ENCODE data around the gene CAMTA1. TPM values are rescaled to one million over a fixed set of nuclear protein-coding genes. Genes with fewer than 3 reads are reported as not detected.

CAMTA1 gene
- total and polyA plus RNA-seq, 4 donors = 18.0 to 93.5 (median 35.8) TPM

DNA sequence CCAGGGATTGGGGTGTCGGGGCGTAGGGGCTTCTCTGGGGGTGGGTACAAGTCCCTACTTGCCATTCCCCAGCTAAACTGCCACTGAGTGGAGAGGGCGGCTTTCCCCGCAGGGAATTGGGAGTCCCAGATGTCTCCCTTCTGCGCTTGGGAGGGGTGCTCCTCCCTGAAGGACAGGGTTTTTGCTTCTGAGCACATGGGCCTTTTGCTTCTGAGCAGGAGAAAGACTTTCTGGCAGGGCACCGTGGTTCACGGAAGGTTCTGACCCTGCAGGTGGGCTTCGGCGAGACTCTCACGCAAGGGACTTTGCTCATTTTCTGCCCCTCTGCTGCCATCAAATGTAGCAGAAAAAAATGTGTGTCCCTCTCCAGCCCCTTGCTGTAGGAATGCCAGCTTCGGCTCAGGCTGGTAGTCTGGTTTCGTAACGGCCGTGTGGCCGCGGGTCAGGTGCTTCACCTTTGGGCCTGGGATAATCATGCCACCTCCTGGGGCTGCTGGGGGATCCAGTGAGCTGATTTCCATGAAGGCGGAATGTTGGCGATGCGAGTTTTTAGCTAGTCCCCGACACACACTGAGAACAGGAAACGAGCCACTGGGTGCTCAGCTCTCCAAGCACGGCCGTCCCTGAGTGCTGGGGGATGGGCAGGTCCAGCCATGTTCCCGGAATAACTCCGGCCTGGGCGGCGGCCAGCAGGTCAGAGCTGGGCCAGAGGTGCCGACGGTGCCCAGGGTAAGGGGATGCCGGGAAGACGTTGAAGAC is 364.0 kb downstream of the CAMTA1 start (continued):
- TF ChIP-seq FOXA1 (IDR thresholded peaks at IDR 0.05) (no peak), TAF1 (conservative IDR thresholded peaks at IDR 0.05) (no peak), YY1 (IDR thresholded peaks at IDR 0.05) (peak; percentile 82), RAD21 (IDR thresholded peaks at IDR 0.05) (peak; percentile 58 to 67), EGR1 (IDR thresholded peaks at IDR 0.05; ENCODE audit: low read depth in 2 of 2) (peak in 1 of 2 donors; percentile 45), JUND (IDR thresholded peaks at IDR 0.05) (peak in 1 of 2 donors; percentile 30)
- TF ChIP-seq, protein P1, sequence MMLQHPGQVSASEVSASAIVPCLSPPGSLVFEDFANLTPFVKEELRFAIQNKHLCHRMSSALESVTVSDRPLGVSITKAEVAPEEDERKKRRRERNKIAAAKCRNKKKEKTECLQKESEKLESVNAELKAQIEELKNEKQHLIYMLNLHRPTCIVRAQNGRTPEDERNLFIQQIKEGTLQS (IDR thresholded peaks at IDR 0.05) = no peak
- TF ChIP-seq, protein P2, sequence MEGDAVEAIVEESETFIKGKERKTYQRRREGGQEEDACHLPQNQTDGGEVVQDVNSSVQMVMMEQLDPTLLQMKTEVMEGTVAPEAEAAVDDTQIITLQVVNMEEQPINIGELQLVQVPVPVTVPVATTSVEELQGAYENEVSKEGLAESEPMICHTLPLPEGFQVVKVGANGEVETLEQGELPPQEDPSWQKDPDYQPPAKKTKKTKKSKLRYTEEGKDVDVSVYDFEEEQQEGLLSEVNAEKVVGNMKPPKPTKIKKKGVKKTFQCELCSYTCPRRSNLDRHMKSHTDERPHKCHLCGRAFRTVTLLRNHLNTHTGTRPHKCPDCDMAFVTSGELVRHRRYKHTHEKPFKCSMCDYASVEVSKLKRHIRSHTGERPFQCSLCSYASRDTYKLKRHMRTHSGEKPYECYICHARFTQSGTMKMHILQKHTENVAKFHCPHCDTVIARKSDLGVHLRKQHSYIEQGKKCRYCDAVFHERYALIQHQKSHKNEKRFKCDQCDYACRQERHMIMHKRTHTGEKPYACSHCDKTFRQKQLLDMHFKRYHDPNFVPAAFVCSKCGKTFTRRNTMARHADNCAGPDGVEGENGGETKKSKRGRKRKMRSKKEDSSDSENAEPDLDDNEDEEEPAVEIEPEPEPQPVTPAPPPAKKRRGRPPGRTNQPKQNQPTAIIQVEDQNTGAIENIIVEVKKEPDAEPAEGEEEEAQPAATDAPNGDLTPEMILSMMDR (IDR thresholded peaks at IDR 0.05; ENCODE audit: low read depth, low read length, missing input control) = peak; percentile 8

DNA sequence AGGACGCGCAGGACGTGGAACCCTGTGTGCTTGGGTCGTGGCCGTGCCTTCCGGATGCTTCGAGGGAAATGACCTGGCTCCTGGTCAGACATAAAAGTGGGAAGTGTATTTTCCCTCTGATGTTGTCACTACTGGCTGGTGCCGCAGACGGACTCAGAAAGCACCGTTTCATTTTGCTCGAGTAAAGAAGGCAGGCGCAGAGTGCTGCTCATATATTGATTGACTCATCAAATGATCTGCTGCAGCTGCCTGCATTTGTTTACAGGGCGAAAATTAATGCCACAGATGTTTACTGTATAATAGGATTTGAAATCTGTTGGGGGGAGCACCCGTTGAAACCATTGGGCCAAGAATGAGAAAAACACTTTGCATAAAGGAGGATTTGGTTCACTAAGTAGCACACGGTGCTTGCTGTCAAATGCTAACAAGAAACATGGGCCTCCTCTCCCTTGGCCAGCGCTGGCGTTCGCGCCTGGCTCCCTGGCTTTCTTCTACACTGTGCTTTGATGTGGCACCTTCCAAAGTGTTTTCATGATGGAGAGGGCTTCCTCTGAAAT is 365.5 kb downstream of the CAMTA1 start:
- Histone ChIP-seq H3K27ac (ENCODE audit: low read depth in 1 of 2, low read length in 2 of 2) (peak overlapping the region in 1 of 2 donors; percentile 65), H3K4me1 (ENCODE audit: control insufficient read depth in 4 of 4, insufficient read depth in 4 of 4, low read length in 3 of 4) (peaks cover 9 to 28% (median 18%) of the 10 kb centered on the region in 4 donors), H3K9ac (ENCODE audit: low read depth in 1 of 2, low read length in 2 of 2) (no peak overlapping the region), H3K36me3 (ENCODE audit: control insufficient read depth in 4 of 4, insufficient read depth in 3 of 4, low read depth in 1 of 4, low read length in 3 of 4) (no peaks in the 10 kb centered on the region), H3K9me3 (ENCODE audit: control insufficient read depth in 4 of 4, low read length in 3 of 4) (no peaks in the 10 kb centered on the region), H3K27me3 (ENCODE audit: control insufficient read depth in 4 of 4, insufficient read depth in 4 of 4, low read length in 3 of 4) (no peaks in the 10 kb centered on the region), H3K4me3 (ENCODE audit: low read depth in 1 of 3, low read length in 3 of 3) (no peak overlapping the region)
- TF ChIP-seq FOXA2 (IDR thresholded peaks at IDR 0.05) = no peak
- TF ChIP-seq YY1 (IDR thresholded peaks at IDR 0.05) = no peak
- TF ChIP-seq GABPA (IDR thresholded peaks at IDR 0.05 in 1 of 2, conservative IDR thresholded peaks at IDR 0.05 in 1 of 2) = no peak
- no peak for TF ChIP-seq JUND (IDR thresholded peaks at IDR 0.05)
- TF ChIP-seq HNF4A (conservative IDR thresholded peaks at IDR 0.05) = no peak
- TF ChIP-seq SP1 (IDR thresholded peaks at IDR 0.05) = no peak
- TF ChIP-seq, protein P3, sequence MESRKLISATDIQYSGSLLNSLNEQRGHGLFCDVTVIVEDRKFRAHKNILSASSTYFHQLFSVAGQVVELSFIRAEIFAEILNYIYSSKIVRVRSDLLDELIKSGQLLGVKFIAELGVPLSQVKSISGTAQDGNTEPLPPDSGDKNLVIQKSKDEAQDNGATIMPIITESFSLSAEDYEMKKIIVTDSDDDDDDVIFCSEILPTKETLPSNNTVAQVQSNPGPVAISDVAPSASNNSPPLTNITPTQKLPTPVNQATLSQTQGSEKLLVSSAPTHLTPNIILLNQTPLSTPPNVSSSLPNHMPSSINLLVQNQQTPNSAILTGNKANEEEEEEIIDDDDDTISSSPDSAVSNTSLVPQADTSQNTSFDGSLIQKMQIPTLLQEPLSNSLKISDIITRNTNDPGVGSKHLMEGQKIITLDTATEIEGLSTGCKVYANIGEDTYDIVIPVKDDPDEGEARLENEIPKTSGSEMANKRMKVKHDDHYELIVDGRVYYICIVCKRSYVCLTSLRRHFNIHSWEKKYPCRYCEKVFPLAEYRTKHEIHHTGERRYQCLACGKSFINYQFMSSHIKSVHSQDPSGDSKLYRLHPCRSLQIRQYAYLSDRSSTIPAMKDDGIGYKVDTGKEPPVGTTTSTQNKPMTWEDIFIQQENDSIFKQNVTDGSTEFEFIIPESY (IDR thresholded peaks at IDR 0.05) = no peak
- TF ChIP-seq, protein P4, sequence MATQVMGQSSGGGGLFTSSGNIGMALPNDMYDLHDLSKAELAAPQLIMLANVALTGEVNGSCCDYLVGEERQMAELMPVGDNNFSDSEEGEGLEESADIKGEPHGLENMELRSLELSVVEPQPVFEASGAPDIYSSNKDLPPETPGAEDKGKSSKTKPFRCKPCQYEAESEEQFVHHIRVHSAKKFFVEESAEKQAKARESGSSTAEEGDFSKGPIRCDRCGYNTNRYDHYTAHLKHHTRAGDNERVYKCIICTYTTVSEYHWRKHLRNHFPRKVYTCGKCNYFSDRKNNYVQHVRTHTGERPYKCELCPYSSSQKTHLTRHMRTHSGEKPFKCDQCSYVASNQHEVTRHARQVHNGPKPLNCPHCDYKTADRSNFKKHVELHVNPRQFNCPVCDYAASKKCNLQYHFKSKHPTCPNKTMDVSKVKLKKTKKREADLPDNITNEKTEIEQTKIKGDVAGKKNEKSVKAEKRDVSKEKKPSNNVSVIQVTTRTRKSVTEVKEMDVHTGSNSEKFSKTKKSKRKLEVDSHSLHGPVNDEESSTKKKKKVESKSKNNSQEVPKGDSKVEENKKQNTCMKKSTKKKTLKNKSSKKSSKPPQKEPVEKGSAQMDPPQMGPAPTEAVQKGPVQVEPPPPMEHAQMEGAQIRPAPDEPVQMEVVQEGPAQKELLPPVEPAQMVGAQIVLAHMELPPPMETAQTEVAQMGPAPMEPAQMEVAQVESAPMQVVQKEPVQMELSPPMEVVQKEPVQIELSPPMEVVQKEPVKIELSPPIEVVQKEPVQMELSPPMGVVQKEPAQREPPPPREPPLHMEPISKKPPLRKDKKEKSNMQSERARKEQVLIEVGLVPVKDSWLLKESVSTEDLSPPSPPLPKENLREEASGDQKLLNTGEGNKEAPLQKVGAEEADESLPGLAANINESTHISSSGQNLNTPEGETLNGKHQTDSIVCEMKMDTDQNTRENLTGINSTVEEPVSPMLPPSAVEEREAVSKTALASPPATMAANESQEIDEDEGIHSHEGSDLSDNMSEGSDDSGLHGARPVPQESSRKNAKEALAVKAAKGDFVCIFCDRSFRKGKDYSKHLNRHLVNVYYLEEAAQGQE (IDR thresholded peaks at IDR 0.05) = no peak
- no peak for TF ChIP-seq NR2F2 (IDR thresholded peaks at IDR 0.05)
- no peak for TF ChIP-seq RXRA (IDR thresholded peaks at IDR 0.05)
- no peak for TF ChIP-seq EGR1 (IDR thresholded peaks at IDR 0.05; ENCODE audit: low read depth in 2 of 2)
- 83% methylated on average over 19 of the region's 19 CpGs for WGBS
- no peak for DNase-seq (ENCODE audit: low spot score)

All from liver (tissue), 9 donors.